H1 (cell line): ENCODE results near the gene ENPP1. TPM values are rescaled to one million over a fixed set of nuclear protein-coding genes. Genes with fewer than 3 reads are reported as not detected.

Experiments
- CTCF ChIA-PET: fragments of 300-600 bp; sonication (Branson Sonifier 250); formaldehyde crosslinking; loops from one replicate; lab custom pipeline; 2021; ENCODE audit not compliant: partially characterized antibody; lab: Charles Lee
- POLR2A ChIA-PET: fragments of 300-600 bp; sonication (Branson Sonifier 250); formaldehyde crosslinking; loops from one replicate; lab custom pipeline; 2021; ENCODE audit warnings: inconsistent platforms; ENCODE audit not compliant: partially characterized antibody; lab: Charles Lee
- DNase-seq, 2 experiments: peaks; one replicate each; pipeline versions ENCODE4 v3.0.0 to v3.0.0-alpha.2; 2010 to 2022; ENCODE audit warnings: low spot score in 2 of 2, low read depth in 1 of 2, mixed read lengths in 1 of 2
- FAIRE-seq: peaks from 2 replicates; lab custom pipeline; 2011; peaks lifted over from hg19 to GRCh38; lab: Jason Lieb, UNC
- H2AFZ ChIP-seq: 2 replicates; pipeline ENCODE4 v1.8.1; 2012; ENCODE audit warnings: low read length, inconsistent platforms
- H2AK5ac ChIP-seq: 2 replicates; pipeline ENCODE4 v1.6.1; 2013; ENCODE audit warnings: low read depth, low read length
- H2BK120ac ChIP-seq: replicated peaks from 2 replicates; pipeline ENCODE3; 2013; ENCODE audit warnings: low read depth, low read length, inconsistent platforms
- H2BK12ac ChIP-seq: 2 replicates; pipeline ENCODE4 v1.6.1; 2013; ENCODE audit warnings: low read depth, low read length
- H2BK15ac ChIP-seq: 2 replicates; pipeline ENCODE4 v1.6.1; 2013; ENCODE audit warnings: low read length
- H2BK20ac ChIP-seq: 2 replicates; pipeline ENCODE4 v1.6.1; 2013; ENCODE audit warnings: low read length
- H2BK5ac ChIP-seq: 2 replicates; pipeline ENCODE4 v1.6.1; 2013; ENCODE audit warnings: low read depth, low read length
- H3K14ac ChIP-seq: 2 replicates; pipeline ENCODE4 v1.6.1; 2013; ENCODE audit warnings: inconsistent platforms; ENCODE audit not compliant: insufficient read length
- H3K18ac ChIP-seq: 2 replicates; pipeline ENCODE4 v1.6.1; 2013; ENCODE audit warnings: low read length; ENCODE audit errors: extremely low read depth
- H3K23ac ChIP-seq: 2 replicates; pipeline ENCODE4 v1.6.1; 2013; ENCODE audit warnings: inconsistent platforms; ENCODE audit not compliant: insufficient read length
- H3K23me2 ChIP-seq: 2 replicates; pipeline ENCODE4 v1.6.1; 2013; ENCODE audit warnings: low read depth, low read length
- H3K27ac ChIP-seq: 2 replicates; pipeline ENCODE4 v1.6.1; 2011; ENCODE audit warnings: low read depth, low read length, inconsistent platforms
- H3K27me3 ChIP-seq, 4 experiments: replicated peaks in 1 of 4; 1 replicate in 1 of 4; 2 replicates in 3 of 4; pipeline versions ENCODE4 v1.6.1 to v1.8.1; 2011 to 2013; ENCODE audit warnings: low read length in 3 of 4, mild to moderate bottlenecking in 3 of 4, inconsistent platforms in 2 of 4, mixed read lengths in 2 of 4, moderate library complexity in 1 of 4; ENCODE audit not compliant: control insufficient read depth in 3 of 4, insufficient read depth in 3 of 4; ENCODE audit errors: extremely low read depth in 1 of 4
- H3K36me3 ChIP-seq, 4 experiments: 2 replicates each; pipeline versions ENCODE4 v1.6.1 to v1.8.1; 2011 to 2013; ENCODE audit warnings: mild to moderate bottlenecking in 4 of 4, low read length in 3 of 4, moderate library complexity in 2 of 4, control low read depth in 1 of 4, inconsistent platforms in 1 of 4; ENCODE audit not compliant: insufficient read depth in 4 of 4, control insufficient read depth in 2 of 4
- H3K4ac ChIP-seq: replicated peaks from 2 replicates; pipeline ENCODE3; 2013; ENCODE audit warnings: low read length, low read depth, mixed read lengths, inconsistent platforms; ENCODE audit not compliant: insufficient read length
- H3K4me1 ChIP-seq, 4 experiments: replicated peaks in 1 of 4; 1 replicate in 1 of 4; 2 replicates in 3 of 4; pipeline versions ENCODE4 v1.6.1 to v1.8.1; 2011 to 2013; ENCODE audit warnings: low read length in 3 of 4, inconsistent platforms in 2 of 4, mixed read lengths in 1 of 4; ENCODE audit not compliant: insufficient read depth in 4 of 4, control insufficient read depth in 3 of 4
- H3K4me2 ChIP-seq, 2 experiments: 2 replicates each; pipeline versions ENCODE4 v1.6.1 to v1.8.1; 2011 to 2013; ENCODE audit warnings: low read depth in 2 of 2, low read length in 2 of 2, control low read depth in 1 of 2, inconsistent platforms in 1 of 2, mild to moderate bottlenecking in 1 of 2; ENCODE audit not compliant: insufficient read depth in 1 of 2
- H3K4me3 ChIP-seq, 4 experiments: fragments of 200-600, 300-600 bp in 1 of 4; sonication (generic), shearing (Covaris generic), sonication (Bioruptor Twin) in 1 of 4; 2 replicates each; pipeline versions ENCODE4 v1.5.1 to v1.8.1; 2011 to 2016; ENCODE audit warnings: low read length in 4 of 4, low read depth in 3 of 4, control low read depth in 2 of 4, inconsistent platforms in 2 of 4, mild to moderate bottlenecking in 2 of 4, mixed read lengths in 1 of 4, moderate library complexity in 1 of 4; ENCODE audit not compliant: insufficient read depth in 2 of 4; ENCODE audit errors: extremely low read depth in 1 of 4
- H3K56ac ChIP-seq: replicated peaks from 2 replicates; pipeline ENCODE3; 2013; ENCODE audit warnings: low read depth, mild to moderate bottlenecking, mixed read lengths, low read length, inconsistent platforms; ENCODE audit not compliant: insufficient read length
- H3K79me1 ChIP-seq: 2 replicates; pipeline ENCODE4 v1.6.1; 2013; ENCODE audit warnings: low read depth, low read length, control low read depth
- H3K79me2 ChIP-seq, 2 experiments: 2 replicates each; pipeline versions ENCODE4 v1.6.1 to v1.8.1; 2012 to 2013; ENCODE audit warnings: low read length in 2 of 2, mild to moderate bottlenecking in 2 of 2, inconsistent platforms in 1 of 2; ENCODE audit not compliant: insufficient read depth in 2 of 2, control insufficient read depth in 1 of 2
- H3K9ac ChIP-seq, 4 experiments: replicated peaks in 1 of 4; 1 replicate in 1 of 4; 2 replicates in 3 of 4; pipeline versions ENCODE4 v1.6.1 to v1.8.1; 2011 to 2013; ENCODE audit warnings: low read depth in 3 of 4, low read length in 3 of 4, control low read depth in 2 of 4, mild to moderate bottlenecking in 2 of 4, moderate library complexity in 2 of 4, inconsistent platforms in 1 of 4; ENCODE audit errors: extremely low read depth in 1 of 4
- H3K9me3 ChIP-seq, 2 experiments: 2 replicates each; pipeline versions ENCODE4 v1.6.1 to v1.8.1; 2012 to 2013; ENCODE audit warnings: mild to moderate bottlenecking in 2 of 2, moderate library complexity in 2 of 2, control low read depth in 1 of 2, inconsistent platforms in 1 of 2, low read depth in 1 of 2, low read length in 1 of 2, mixed read lengths in 1 of 2; ENCODE audit not compliant: insufficient read depth in 2 of 2
- H4K20me1 ChIP-seq, 2 experiments: replicated peaks in 1 of 2; 2 replicates each; pipeline versions ENCODE3 to v1.8.1; 2011 to 2013; ENCODE audit warnings: inconsistent platforms in 2 of 2, low read length in 2 of 2, mild to moderate bottlenecking in 1 of 2; ENCODE audit not compliant: insufficient read depth in 2 of 2, control insufficient read depth in 1 of 2
- H4K5ac ChIP-seq: 2 replicates; pipeline ENCODE4 v1.6.1; 2013; ENCODE audit warnings: low read length, low read depth, mixed read lengths, inconsistent platforms; ENCODE audit not compliant: insufficient read length
- H4K8ac ChIP-seq: 2 replicates; pipeline ENCODE4 v1.8.0; 2013; ENCODE audit warnings: mild to moderate bottlenecking, moderate library complexity, low read length, inconsistent platforms; ENCODE audit not compliant: insufficient read depth; ENCODE audit errors: extremely low read depth
- H4K91ac ChIP-seq: replicated peaks from 2 replicates; pipeline ENCODE3; 2013; ENCODE audit warnings: low read length, mixed read lengths, inconsistent platforms; ENCODE audit not compliant: insufficient read length
- JUN ChIP-seq: IDR thresholded peaks from 2 replicates; pipeline ENCODE4 v1.6.1; 2011; ENCODE audit warnings: low read depth, mild to moderate bottlenecking, improper control_type of control experiment, low read length
- KDM1A ChIP-seq: fragments of 200-600, 300-600 bp; sonication (generic); IDR thresholded peaks from 2 replicates; pipeline ENCODE4 v1.7.1; 2016; ENCODE audit warnings: mild to moderate bottlenecking, low read length, borderline replicate concordance
- POLR2AphosphoS5 ChIP-seq: IDR thresholded peaks from 2 replicates; pipeline ENCODE4 v1.6.1; 2011; ENCODE audit warnings: low read depth, low read length
- RAD21 ChIP-seq, 2 experiments: IDR thresholded peaks in 1 of 2; conservative IDR thresholded peaks in 1 of 2; 2 replicates each; pipeline ENCODE4 v1.6.1; 2011; ENCODE audit warnings: low read depth in 2 of 2, low read length in 2 of 2, improper control_type of control experiment in 1 of 2, inconsistent platforms in 1 of 2, mild to moderate bottlenecking in 1 of 2, moderate library complexity in 1 of 2
- RXRA ChIP-seq: IDR thresholded peaks from 2 replicates; pipeline ENCODE4 v1.6.1; 2011; ENCODE audit warnings: low read depth, mild to moderate bottlenecking, low read length, moderate library complexity; ENCODE audit not compliant: insufficient read depth
- WGBS, 2 experiments: shearing (Covaris generic) in 1 of 2; methylation state at CpG; one replicate each; pipeline versions ENCODE4 v1.1.6 to v1.1.7; 2013 to 2015; ENCODE audit warnings: low lambda C conversion rate in 2 of 2, mixed read lengths in 2 of 2, inconsistent platforms in 1 of 2, low coverage in 1 of 2, missing lambda C conversion rate in 1 of 2; ENCODE audit not compliant: insufficient replicate concordance in 2 of 2, insufficient coverage in 1 of 2, insufficient read length in 1 of 2; ENCODE audit errors: extremely low coverage in 1 of 2, missing lambda C conversion rate in 1 of 2; 5-methylcytosine and 5-hydroxymethylcytosine counted together
- polyA plus RNA-seq, 7 experiments: library from polyadenylated mRNA; depleted of rRNA in 3 of 7; stranded (reverse) in 5 of 7; unstranded in 2 of 7; fragments of >200 nt in 5 of 7; fragments of 200-250 nt in 2 of 7; gene quantifications; 1 replicate in 5 of 7; 2 replicates in 1 of 7; 4 replicates in 1 of 7; pipeline versions ENCODE4 v1.2.1 to v1.2.3, GENCODE V29; 2011 to 2013; ENCODE audit warnings: missing spikeins in 2 of 7, mixed read lengths in 2 of 7
- total RNA-seq: library from RNA; stranded (reverse); fragmentation: NEBNext Ultra II Directional; extraction: Animal tissue kit (Norgen Biotek cat#: 25700); gene quantifications from 2 replicates; pipeline ENCODE4 v1.2.1, GENCODE V29; 2021
- TF ChIP-seq, protein P1 (sequence below): IDR thresholded peaks from 2 replicates; pipeline ENCODE4 v1.6.1; 2012; ENCODE audit warnings: inconsistent platforms

Gene ENPP1
- total and polyA plus RNA-seq, 2 of the 8 experiments (the other 6 are each of a cell fraction or from before 2014, with no cell fraction given), result 10.1 to 39.1 TPM

DNA sequence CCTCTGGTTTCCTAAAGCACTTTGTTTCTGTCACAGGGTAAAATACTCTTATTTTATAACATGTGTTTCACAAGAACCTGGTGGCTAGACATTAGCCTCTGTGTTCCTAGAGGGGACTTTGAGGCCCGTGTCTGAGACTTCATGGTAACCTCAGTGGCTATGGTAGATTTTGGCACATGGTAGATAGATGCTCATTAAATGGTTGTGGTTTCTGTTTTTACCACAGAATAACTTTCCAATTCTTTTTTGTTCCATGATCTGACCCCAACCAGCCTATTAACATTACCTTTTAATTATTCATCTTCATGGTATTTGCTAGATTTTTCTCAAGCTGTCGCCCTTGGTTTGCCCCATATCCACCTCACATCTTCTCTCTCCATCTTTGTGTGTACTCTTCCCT, 109.0 kb downstream of the ENPP1 start:
- Histone ChIP-seq H3K56ac (no peak overlapping the region), H3K18ac (no peak overlapping the region), H4K91ac (no peak overlapping the region), H3K79me2 (peaks cover 0 to 8% of the 10 kb centered on the region in 2 experiments; a peak in 1 of 4 replicates), H3K4me2 (no peak overlapping the region), H3K4me1 (no peaks in the 10 kb centered on the region), H3K27ac (no peak overlapping the region), H3K14ac (no peak overlapping the region), H3K9ac (no peak overlapping the region; a peak in 1 of 7 replicates), H3K79me1 (no peaks in the 10 kb centered on the region), H4K20me1 (peaks cover 0 to 5% of the 10 kb centered on the region in 2 experiments), H3K4ac (no peak overlapping the region), H3K27me3 (no peaks in the 10 kb centered on the region), H2AK5ac (no peak overlapping the region), H3K23me2 (no peaks in the 10 kb centered on the region), H2BK12ac (no peak overlapping the region), H2BK120ac (no peak overlapping the region), H2BK20ac (no peak overlapping the region), H3K23ac (no peak overlapping the region), H3K36me3 (peaks cover 5 to 71% (median 48%) of the 10 kb centered on the region in 4 experiments), H4K5ac (no peak overlapping the region), H2BK5ac (no peak overlapping the region), H3K9me3 (peaks cover 25 to 32% of the 10 kb centered on the region in 2 experiments), H3K4me3 (no peak overlapping the region), H2BK15ac (no peak overlapping the region), H4K8ac (no peak overlapping the region), H2AFZ (no peak overlapping the region)
- ChIA-PET POLR2A (interaction anchor here (1.0 to 2.3 kb wide), 9 partner anchors 9 to 333 kb away, joined by 3 to 12 read pairs (median 3); no protein-coding TSS in a partner anchor), CTCF (interaction anchor here (1.1 to 5.8 kb wide), 6 partner anchors 9 to 356 kb away, joined by 4 to 72 read pairs (median 6); no protein-coding TSS in a partner anchor)
- TF ChIP-seq RAD21 (IDR thresholded peaks at IDR 0.05 in 1 of 2, conservative IDR thresholded peaks at IDR 0.05 in 1 of 2; ENCODE audit: low read depth in 2 of 2, low read length in 2 of 2), result no peak
- 0 out of 2 replicates have a peak, but pooled peaks have one; percentile 18 for TF ChIP-seq POLR2AphosphoS5
- no peak for TF ChIP-seq KDM1A
- no peak for TF ChIP-seq JUN
- TF ChIP-seq, protein P1, sequence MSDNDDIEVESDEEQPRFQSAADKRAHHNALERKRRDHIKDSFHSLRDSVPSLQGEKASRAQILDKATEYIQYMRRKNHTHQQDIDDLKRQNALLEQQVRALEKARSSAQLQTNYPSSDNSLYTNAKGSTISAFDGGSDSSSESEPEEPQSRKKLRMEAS, result peak; percentile 31; the same call in 1 of the 2 replicates
- TF ChIP-seq RXRA, result no peak
- DNase-seq (no peak), FAIRE-seq (no peak)
- 91% methylated on average over 2 of the region's 2 CpGs; no CpG with 5 or more reads in 1 of the 2 experiments for WGBS, 2 experiments
